Right atrium auricular region (tissue), 2 donors: Measurements from ENCODE around the gene IL1RL2. TPM values are rescaled to one million over a fixed set of nuclear protein-coding genes. Genes with fewer than 3 reads are reported as not detected.

Experiments
- DNase-seq: peaks from one replicate; pipeline ENCODE4 v3.0.0-alpha.2; 2019; ENCODE audit warnings: low spot score
- H3K27ac ChIP-seq, 2 donors: fragments of 200-600 bp; sonication (generic); 1 replicate in 1 of 2; 2 replicates in 1 of 2; pipeline ENCODE4 v1.5.1; 2016 to 2019
- H3K27me3 ChIP-seq, 2 donors: fragments of 200-600 bp; sonication (generic); one replicate each; pipeline versions ENCODE4 v1.5.1 to v1.6.0; 2017 to 2019
- H3K36me3 ChIP-seq: fragments of 200-600 bp; sonication (generic); one replicate; pipeline ENCODE4 v1.5.1; 2016
- H3K4me1 ChIP-seq, 2 donors: fragments of 200-600 bp; sonication (generic); one replicate each; pipeline versions ENCODE4 v1.5.1 to v1.6.0; 2017 to 2019
- H3K4me3 ChIP-seq, 2 donors: fragments of 200-600 bp; sonication (generic); 1 replicate in 1 of 2; 2 replicates in 1 of 2; pipeline ENCODE4 v1.5.1; 2017 to 2019; ENCODE audit warnings: mild to moderate bottlenecking in 1 of 2, moderate library complexity in 1 of 2
- H3K9me3 ChIP-seq, 2 donors: fragments of 200-600 bp; sonication (generic); one replicate each; pipeline ENCODE4 v1.5.1; 2019
- CTCF ChIP-seq, 2 donors: fragments of 200-600 bp; sonication (generic); IDR thresholded peaks; one replicate each; pipeline ENCODE4 v1.5.1; 2019; ENCODE audit warnings: antibody characterized with exemption in 2 of 2
- total RNA-seq, 2 donors: library from RNA; depleted of rRNA; stranded (reverse); fragments of >200 nt; gene quantifications; one replicate each; pipeline ENCODE4 v1.1.0, GENCODE V29; 2016

Gene IL1RL2
- total RNA-seq, 2 donors from 2014 or later, result 0.55 TPM; not detected in 1

GRCh38 chr2:102181919-102182635 is 4.7 kb upstream of the IL1RL2 start:
- H3K9me3 ChIP-seq, result no peaks in the 10 kb centered on the region
- no peak overlapping the region for H3K4me3 ChIP-seq
- no peaks in the 10 kb centered on the region for H3K27me3 ChIP-seq
- DNase-seq, result no peak
- peaks cover 0 to 6% of the 10 kb centered on the region in 2 donors for H3K4me1 ChIP-seq
- TF ChIP-seq CTCF (IDR thresholded peaks at IDR 0.05), result no peak
- H3K27ac ChIP-seq, result no peak overlapping the region
- H3K36me3 ChIP-seq, result no peaks in the 10 kb centered on the region

GRCh38 chr2:102184018-102184417 is 2.8 kb upstream of the IL1RL2 start:
- DNase-seq, result no peak
- H3K36me3 ChIP-seq, result no peaks in the 10 kb centered on the region
- no peaks in the 10 kb centered on the region for H3K9me3 ChIP-seq
- no peaks in the 10 kb centered on the region for H3K27me3 ChIP-seq
- H3K4me3 ChIP-seq, result no peak overlapping the region
- H3K27ac ChIP-seq, result no peak overlapping the region
- no peak for TF ChIP-seq CTCF (IDR thresholded peaks at IDR 0.05)
- peaks cover 0 to 9% of the 10 kb centered on the region in 2 donors for H3K4me1 ChIP-seq

- no peak for DNase-seq
- Histone ChIP-seq H3K36me3 (no peaks in the 10 kb centered on the region), H3K27ac (no peak overlapping the region), H3K9me3 (no peaks in the 10 kb centered on the region), H3K4me3 (no peak overlapping the region), H3K4me1 (peaks cover 0 to 9% of the 10 kb centered on the region in 2 donors), H3K27me3 (no peaks in the 10 kb centered on the region)
- no peak for TF ChIP-seq CTCF (IDR thresholded peaks at IDR 0.05)
Observed at GRCh38 chr2:102184568-102184967, 2.3 kb upstream of the IL1RL2 start.

- no peaks in the 10 kb centered on the region for H3K36me3 ChIP-seq
- no peaks in the 10 kb centered on the region for H3K27me3 ChIP-seq
- H3K27ac ChIP-seq, result no peak overlapping the region
- peaks cover 0 to 9% of the 10 kb centered on the region in 2 donors for H3K4me1 ChIP-seq
- TF ChIP-seq CTCF (IDR thresholded peaks at IDR 0.05), result peak; percentile 20 to 59
- H3K9me3 ChIP-seq, result no peaks in the 10 kb centered on the region
- no peak overlapping the region for H3K4me3 ChIP-seq
- no peak for DNase-seq
Observed at GRCh38 chr2:102185347-102185746, 1.5 kb upstream of the IL1RL2 start.

- peak in 1 of 2 donors; percentile 50 for TF ChIP-seq CTCF (IDR thresholded peaks at IDR 0.05)
- DNase-seq, result peak; percentile 72
- Histone ChIP-seq H3K36me3 (no peaks in the 10 kb centered on the region), H3K4me3 (peak overlapping the region; percentile 37 to 62), H3K9me3 (no peaks in the 10 kb centered on the region), H3K27me3 (no peaks in the 10 kb centered on the region), H3K4me1 (peaks cover 0 to 9% of the 10 kb centered on the region in 2 donors), H3K27ac (peak overlapping the region; percentile 44 to 71)
Observed at GRCh38 chr2:102187496-102188150, 800 bp downstream of the IL1RL2 start.
